ENCODE measurements around the gene NR3C2.
"Not testable (repeated sequence)": the region's sequence is repeated elsewhere in the genome, so short reads cannot be mapped to it uniquely, and the experiment has no call there.

Gene NR3C2

GRCh38 chr4:148170408-148171365 is 271.5 kb downstream of the NR3C2 start:
- no peak for DNase-seq (ENCODE audit: low read depth, low spot score)

DNA sequence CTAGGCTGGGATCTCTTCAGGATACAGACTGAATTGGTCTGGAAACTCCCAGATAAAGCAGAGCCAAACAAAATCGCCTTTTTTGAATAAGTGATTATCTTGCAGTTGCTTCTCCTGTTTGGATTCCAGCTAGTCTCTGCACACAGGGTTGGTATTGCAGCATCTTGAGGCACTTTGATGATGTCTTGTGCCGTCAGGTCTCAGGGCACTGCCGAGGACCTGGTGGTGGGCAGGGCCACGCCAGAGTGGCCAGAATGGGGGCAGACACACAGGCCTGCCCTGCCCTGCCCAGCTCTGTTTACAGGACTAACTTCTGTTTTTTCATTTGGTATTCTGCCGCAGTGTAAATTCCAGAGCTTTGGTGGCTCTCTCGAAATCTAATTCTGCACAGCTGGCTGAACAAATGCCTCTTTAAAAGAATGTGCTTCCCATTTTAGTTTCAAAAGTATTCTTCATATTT is 276.1 kb downstream of the NR3C2 start:
- DNase-seq (ENCODE audit: low read depth, low spot score), result no peak

- no peak for DNase-seq (ENCODE audit: low read depth, low spot score)
Observed at GRCh38 chr4:148164557-148164956, 277.7 kb downstream of the NR3C2 start.

- DNase-seq (ENCODE audit: low read depth, low spot score), result no peak
Observed at GRCh38 chr4:148162991-148163390, 279.2 kb downstream of the NR3C2 start.

GRCh38 chr4:148162519-148162918 is 279.7 kb downstream of the NR3C2 start:
- DNase-seq (ENCODE audit: low read depth, low spot score), result no peak

DNA sequence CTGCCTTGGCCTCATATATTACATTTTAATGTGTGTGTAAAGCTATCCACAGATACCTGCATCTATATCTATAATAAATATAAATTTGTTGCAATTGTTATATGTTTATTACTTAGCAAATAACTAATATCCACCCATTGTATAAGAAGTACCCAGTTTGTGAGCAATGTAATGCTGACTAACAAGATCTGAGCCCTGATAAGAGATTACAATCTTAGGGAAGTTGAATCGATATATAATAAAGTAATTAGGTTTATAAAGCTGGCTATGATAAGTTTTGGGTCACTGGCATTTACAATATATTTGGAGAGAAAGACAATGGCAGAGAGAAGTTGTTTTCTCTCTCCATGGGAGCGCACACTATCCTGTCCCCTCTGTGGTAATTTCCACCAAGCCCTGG is 280.6 kb downstream of the NR3C2 start:
- no peak for DNase-seq (ENCODE audit: low read depth, low spot score)

DNA sequence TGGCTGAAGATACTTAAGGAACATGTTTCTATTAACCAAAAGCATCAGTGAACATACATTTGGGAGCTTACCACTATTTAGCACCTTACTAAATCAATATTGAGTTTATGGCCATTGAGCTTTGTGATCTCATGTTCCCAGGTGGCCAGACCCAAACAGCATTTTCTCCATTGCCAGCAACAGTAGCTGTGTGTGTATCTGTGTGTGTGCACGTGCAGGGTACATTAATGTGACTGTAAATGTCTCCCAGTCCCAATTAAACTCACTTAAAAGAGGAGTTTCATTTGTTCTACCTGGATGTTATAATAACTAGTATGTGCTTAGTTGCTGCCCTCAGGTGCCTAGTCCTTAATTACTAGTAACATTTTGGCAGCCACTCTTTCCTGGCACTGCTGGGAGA is 282.4 kb downstream of the NR3C2 start:
- DNase-seq (ENCODE audit: low read depth, low spot score), result no peak

DNA sequence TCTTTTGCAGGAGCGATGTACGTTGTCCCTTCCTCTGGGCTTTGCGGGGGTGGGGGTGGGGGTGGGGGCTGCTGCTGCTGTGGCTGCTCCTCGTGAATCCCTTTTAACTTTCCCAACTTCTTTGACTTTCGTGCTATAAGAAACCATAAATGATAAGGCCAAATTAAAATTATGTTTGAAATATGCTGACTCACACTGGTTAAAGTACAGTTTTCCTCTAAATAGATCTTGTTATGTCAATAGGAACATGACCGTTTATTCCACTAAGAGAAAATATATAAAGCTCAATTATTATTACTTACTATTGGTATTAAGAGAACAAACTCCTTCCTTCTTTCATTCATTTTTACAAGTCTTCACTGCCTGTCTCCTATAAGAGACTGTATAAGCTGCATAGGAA is 287.4 kb downstream of the NR3C2 start:
- no peak for DNase-seq (ENCODE audit: low read depth, low spot score)

DNA sequence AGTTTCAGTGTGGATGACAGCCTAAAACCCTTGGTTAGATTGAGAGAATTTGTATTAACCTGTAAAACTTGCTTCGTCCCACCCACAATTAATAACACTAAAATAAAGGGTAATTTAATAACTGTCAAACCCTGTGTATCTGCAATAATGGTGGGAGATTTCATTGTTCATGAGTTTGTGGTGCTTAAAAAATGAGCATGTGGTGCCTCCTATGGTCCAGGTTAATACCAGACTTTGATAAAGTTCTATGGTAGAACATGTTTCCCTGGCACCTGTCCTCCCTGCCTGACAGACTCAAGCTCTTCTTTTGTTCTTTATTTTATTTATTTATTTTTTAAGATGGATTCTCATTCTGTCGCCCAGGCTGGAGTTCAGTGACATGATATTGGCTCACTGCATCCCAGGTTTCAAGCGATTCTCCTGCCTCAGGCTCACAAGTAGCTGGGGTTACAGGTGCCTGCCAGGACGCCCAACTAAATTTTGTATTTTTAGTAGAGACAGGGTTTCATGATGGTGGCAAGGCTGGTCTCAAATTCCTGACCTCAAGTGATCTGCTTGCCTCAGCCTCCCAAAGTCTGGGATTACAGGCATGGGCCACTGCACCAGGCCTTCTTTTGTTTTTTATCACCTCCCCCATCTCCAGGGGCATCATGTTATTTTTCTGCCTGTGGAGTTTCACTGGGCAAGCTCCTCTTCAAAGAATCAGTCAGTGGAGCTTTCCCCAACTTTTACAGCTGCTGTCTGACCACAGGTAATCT is 289.2 kb downstream of the NR3C2 start:
- no peak for DNase-seq (ENCODE audit: low read depth, low spot score)

DNA sequence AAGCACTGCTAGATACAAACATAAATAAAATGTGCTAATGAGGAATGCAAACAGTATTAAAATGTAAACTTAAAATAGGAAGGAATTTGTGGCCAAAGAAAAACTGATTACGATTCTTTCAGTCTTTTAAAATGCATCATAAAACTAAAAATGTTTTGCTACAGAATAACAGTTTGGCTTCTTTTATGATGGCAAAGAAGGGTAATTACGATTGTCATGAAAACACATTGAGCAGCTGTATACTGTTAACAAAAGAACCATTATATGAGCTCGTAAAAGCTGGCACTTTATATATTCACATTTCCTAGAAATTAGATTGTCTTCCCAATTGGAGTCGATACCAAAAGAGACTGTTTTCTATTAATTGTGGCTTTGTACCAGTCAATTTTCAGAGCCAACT is 290.4 kb downstream of the NR3C2 start:
- DNase-seq (ENCODE audit: low read depth, low spot score), result no peak

- DNase-seq (ENCODE audit: low read depth, low spot score), result no peak
Observed at GRCh38 chr4:148145475-148145874, 296.7 kb downstream of the NR3C2 start.

GRCh38 chr4:148143174-148143573 is 299.0 kb downstream of the NR3C2 start:
- no peak for DNase-seq (ENCODE audit: low read depth, low spot score)

- no peak for DNase-seq (ENCODE audit: low read depth, low spot score)
Observed at GRCh38 chr4:148141501-148141900, 300.7 kb downstream of the NR3C2 start.

DNA sequence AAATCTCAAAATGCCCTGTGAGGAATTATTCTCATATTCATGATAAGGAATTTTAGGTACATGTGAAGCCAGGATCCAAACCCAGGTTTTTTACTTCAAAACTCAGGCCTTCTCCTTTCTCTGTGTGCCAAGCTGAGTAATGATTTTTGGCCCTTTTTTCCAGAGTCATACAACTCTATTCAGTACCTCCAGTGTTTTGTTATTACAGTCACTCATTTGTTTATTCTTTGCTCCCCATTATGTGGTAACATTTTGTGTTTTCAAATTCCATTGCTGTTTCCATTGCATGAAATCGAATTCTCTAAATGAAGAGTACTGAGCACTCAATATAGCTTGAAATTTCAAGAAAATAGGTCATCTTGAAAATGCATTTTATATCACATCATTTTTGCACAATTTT is 315.4 kb downstream of the NR3C2 start:
- DNase-seq (ENCODE audit: low read depth, low spot score), result no peak

GRCh38 chr4:148124512-148124911 is 317.7 kb downstream of the NR3C2 start:
- no peak for DNase-seq (ENCODE audit: low read depth, low spot score)

DNA sequence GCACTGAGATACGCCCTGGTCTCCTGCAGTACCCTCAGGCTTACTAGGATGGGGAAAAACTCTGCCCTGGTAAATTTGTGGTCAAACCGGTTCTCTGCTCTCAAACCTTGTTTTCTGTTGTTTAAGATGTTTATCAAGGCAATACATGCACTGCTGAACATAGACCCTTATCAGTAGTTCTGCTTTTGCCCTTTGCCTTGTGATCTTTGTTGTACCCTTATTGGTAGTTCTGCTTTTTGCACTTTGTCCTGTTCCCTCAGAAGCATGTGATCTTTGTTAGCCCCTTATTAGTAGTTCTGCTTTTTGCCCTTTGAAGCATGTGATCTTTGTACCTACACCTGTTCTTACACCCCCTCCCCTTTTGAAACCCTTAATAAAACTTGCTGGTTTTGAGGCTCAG is 319.1 kb downstream of the NR3C2 start:
- not testable (repeated sequence) for DNase-seq (ENCODE audit: low read depth, low spot score)

- DNase-seq (ENCODE audit: low read depth, low spot score), result no peak
Observed at GRCh38 chr4:148120216-148120615, 322.0 kb downstream of the NR3C2 start.

DNA sequence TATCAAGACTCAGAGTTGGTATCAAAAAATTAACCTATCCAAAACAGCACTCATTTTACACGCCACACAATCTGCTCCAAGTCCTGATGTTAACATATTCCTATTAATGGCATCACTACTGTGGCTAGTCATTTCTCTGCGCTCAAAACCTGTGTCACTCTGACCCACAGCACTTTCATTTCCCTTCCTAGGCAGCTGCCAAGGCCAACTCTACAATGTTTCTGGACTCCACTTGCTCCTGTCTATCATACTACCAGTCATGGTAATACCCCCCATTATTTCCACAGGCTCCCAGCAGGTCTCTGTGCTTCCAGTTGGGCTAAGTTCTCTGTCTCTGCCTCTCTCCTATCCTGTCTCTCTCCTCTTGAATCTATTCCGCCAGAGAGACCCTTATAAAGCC is 323.6 kb downstream of the NR3C2 start:
- DNase-seq (ENCODE audit: low read depth, low spot score), result no peak

DNA sequence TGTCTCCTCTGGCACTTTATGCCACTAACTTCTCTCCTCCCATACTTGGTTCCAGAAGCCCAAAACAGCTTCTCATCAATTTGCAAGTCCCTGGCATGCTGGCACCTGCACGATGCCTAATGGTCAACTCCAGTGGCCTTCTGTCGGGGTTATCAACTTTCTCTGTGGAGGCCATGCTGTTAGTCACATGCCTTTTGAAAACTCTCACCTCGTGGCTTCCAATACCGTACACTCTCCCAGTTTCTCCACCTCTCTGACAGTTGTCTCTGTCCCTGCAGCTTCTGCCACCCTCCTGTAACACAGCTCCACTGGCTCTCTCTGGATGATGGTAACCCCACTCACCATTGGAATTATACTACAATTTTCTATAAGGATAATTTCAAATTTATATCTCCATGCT is 324.0 kb downstream of the NR3C2 start:
- no peak for DNase-seq (ENCODE audit: low read depth, low spot score)

- DNase-seq (ENCODE audit: low read depth, low spot score), result no peak
Observed at GRCh38 chr4:148116969-148117368, 325.2 kb downstream of the NR3C2 start.

- DNase-seq (ENCODE audit: low read depth, low spot score), result peak; percentile 82
Observed at GRCh38 chr4:148116264-148116663, 325.9 kb downstream of the NR3C2 start.

GRCh38 chr4:148114436-148114835 is 327.8 kb downstream of the NR3C2 start:
- DNase-seq (ENCODE audit: low read depth, low spot score), result no peak

All from smooth muscle cell of the brain vasculature (primary cell).